Breast epithelium (tissue), 4 donors: ENCODE measurements around the gene RHEX. TPM values are rescaled to one million over a fixed set of nuclear protein-coding genes. Genes with fewer than 3 reads are reported as not detected.

ENCODE experiments used
- DNase-seq, 2 donors: peaks; one replicate each; pipeline ENCODE4 v3.0.0-alpha.2; 2019; ENCODE audit warnings: low spot score in 2 of 2
- H3K27ac ChIP-seq, 2 donors: fragments of 200-600 bp; sonication (generic) in 1 of 2; one replicate each; pipeline ENCODE4 v1.5.1; 2016 to 2019; ENCODE audit warnings: mild to moderate bottlenecking in 1 of 2
- H3K27me3 ChIP-seq, 2 donors: fragments of 200-600 bp; sonication (generic) in 1 of 2; one replicate each; pipeline versions ENCODE4 v1.5.1 to v1.6.0; 2017 to 2019; ENCODE audit warnings: control low read depth in 1 of 2, mild to moderate bottlenecking in 1 of 2
- H3K36me3 ChIP-seq: fragments of 200-600 bp; one replicate; pipeline ENCODE4 v1.5.1; 2019
- H3K4me1 ChIP-seq, 2 donors: fragments of 200-600 bp; sonication (generic); one replicate each; pipeline ENCODE4 v1.5.1; 2016 to 2019; ENCODE audit warnings: control low read depth in 1 of 2
- H3K4me3 ChIP-seq, 3 donors: fragments of 200-600 bp; sonication (generic); 1 replicate in 2 of 3; 2 replicates in 1 of 3; pipeline ENCODE4 v1.5.1; 2016 to 2019; ENCODE audit warnings: mild to moderate bottlenecking in 3 of 3, moderate library complexity in 2 of 3
- H3K9me3 ChIP-seq, 2 donors: fragments of 200-600 bp; sonication (generic) in 1 of 2; one replicate each; pipeline ENCODE4 v1.5.1; 2016 to 2019; ENCODE audit warnings: control low read depth in 1 of 2
- CTCF ChIP-seq, 3 donors: fragments of 450-650 bp; IDR thresholded peaks; one replicate each; pipeline ENCODE4 v1.5.1; 2016 to 2017; ENCODE audit warnings: antibody characterized with exemption in 3 of 3, mild to moderate bottlenecking in 3 of 3, moderate library complexity in 3 of 3
- POLR2A ChIP-seq: fragments of 450-650 bp; IDR thresholded peaks from one replicate; pipeline ENCODE4 v1.6.1; 2016; ENCODE audit warnings: antibody characterized with exemption, mild to moderate bottlenecking, moderate library complexity
- POLR2AphosphoS5 ChIP-seq, 3 donors: sonication (generic); formaldehyde crosslinking; IDR thresholded peaks; one replicate each; pipeline ENCODE4 v1.6.1; 2017; ENCODE audit warnings: antibody characterized with exemption in 3 of 3
- intact Hi-C: fragments of 100-400 bp; cut with DNase I; formaldehyde crosslinking; loops from one replicate; pipeline ENCODE4 v1.15.1; 2023; ENCODE audit warnings: low total_unique reads
- total RNA-seq, 3 donors: library from RNA; depleted of rRNA; stranded (reverse); fragments of >200 nt; gene quantifications; one replicate each; pipeline ENCODE4 v1.1.0, GENCODE V29; 2016

RHEX gene
- total RNA-seq, 3 donors from 2014 or later: 0.98 to 20.6 (median 4.4) TPM

GRCh38 chr1:206127336-206127735 is 74.4 kb downstream of the RHEX start:
- H3K36me3 ChIP-seq: no peaks in the 10 kb centered on the region
- TF ChIP-seq CTCF (IDR thresholded peaks at IDR 0.05) (no peak), POLR2A (no peak), POLR2AphosphoS5 (IDR thresholded peaks at IDR 0.05) (no peak)
- no peaks in the 10 kb centered on the region for H3K27me3 ChIP-seq
- H3K4me3 ChIP-seq: no peak overlapping the region
- H3K27ac ChIP-seq: no peak overlapping the region
- H3K4me1 ChIP-seq: no peaks in the 10 kb centered on the region
- intact Hi-C loops: no loop called here
- no peak for DNase-seq
- H3K9me3 ChIP-seq: no peaks in the 10 kb centered on the region

- Histone ChIP-seq H3K36me3 (no peaks in the 10 kb centered on the region), H3K27me3 (no peaks in the 10 kb centered on the region), H3K27ac (no peak overlapping the region), H3K9me3 (no peaks in the 10 kb centered on the region), H3K4me1 (no peaks in the 10 kb centered on the region), H3K4me3 (no peak overlapping the region)
- intact Hi-C loops: no loop called here
- TF ChIP-seq POLR2AphosphoS5 (IDR thresholded peaks at IDR 0.05): no peak
- TF ChIP-seq CTCF (IDR thresholded peaks at IDR 0.05): no peak
- TF ChIP-seq POLR2A: no peak
- DNase-seq: no peak
These were observed 75.2 kb downstream of the RHEX start for GRCh38 chr1:206128196-206128595.

GRCh38 chr1:206131037-206131436 is 78.1 kb downstream of the RHEX start:
- Histone ChIP-seq H3K4me3 (no peak overlapping the region), H3K27me3 (no peaks in the 10 kb centered on the region), H3K9me3 (no peaks in the 10 kb centered on the region), H3K4me1 (no peaks in the 10 kb centered on the region), H3K27ac (no peak overlapping the region), H3K36me3 (no peaks in the 10 kb centered on the region)
- TF ChIP-seq CTCF (IDR thresholded peaks at IDR 0.05): no peak
- TF ChIP-seq POLR2AphosphoS5 (IDR thresholded peaks at IDR 0.05): no peak
- no peak for TF ChIP-seq POLR2A
- no peak for DNase-seq
- intact Hi-C loops: no loop called here

- DNase-seq: no peak
- Histone ChIP-seq H3K36me3 (no peaks in the 10 kb centered on the region), H3K27me3 (no peaks in the 10 kb centered on the region), H3K9me3 (no peaks in the 10 kb centered on the region), H3K27ac (no peak overlapping the region), H3K4me3 (no peak overlapping the region), H3K4me1 (no peaks in the 10 kb centered on the region)
- intact Hi-C loops: no loop called here
- TF ChIP-seq POLR2A (no peak), CTCF (IDR thresholded peaks at IDR 0.05) (no peak), POLR2AphosphoS5 (IDR thresholded peaks at IDR 0.05) (no peak)
These were observed 80.9 kb downstream of the RHEX start for GRCh38 chr1:206133751-206134415.

GRCh38 chr1:206135248-206135647 is 82.3 kb downstream of the RHEX start:
- TF ChIP-seq CTCF (IDR thresholded peaks at IDR 0.05) (no peak), POLR2AphosphoS5 (IDR thresholded peaks at IDR 0.05) (no peak), POLR2A (no peak)
- no peaks in the 10 kb centered on the region for H3K27me3 ChIP-seq
- no peaks in the 10 kb centered on the region for H3K36me3 ChIP-seq
- intact Hi-C loops: no loop called here
- H3K4me3 ChIP-seq: no peak overlapping the region
- DNase-seq: no peak
- no peaks in the 10 kb centered on the region for H3K9me3 ChIP-seq
- H3K27ac ChIP-seq: no peak overlapping the region
- H3K4me1 ChIP-seq: no peaks in the 10 kb centered on the region
